ENCODE data around the gene NTRK2. TPM values are rescaled to one million over a fixed set of nuclear protein-coding genes. Genes with fewer than 3 reads are reported as not detected.

NTRK2 gene
- total and polyA plus RNA-seq, 8 donors = 6.0 to 31.4 (median 14.5) TPM

- H3K4me1 ChIP-seq = no peaks in the 10 kb centered on the region
- H3K9me3 ChIP-seq = no peaks in the 10 kb centered on the region
- no peak overlapping the region for H3K27ac ChIP-seq
- no peaks in the 10 kb centered on the region for H3K36me3 ChIP-seq
- H3K27me3 ChIP-seq = no peaks in the 10 kb centered on the region
- no peak for TF ChIP-seq CTCF (IDR thresholded peaks at IDR 0.05)
- intact Hi-C loops (cut with DNase I) = no loop called here
- WGBS, 2 donors = 57% methylated on average over 7 of the region's 7 CpGs
- ATAC-seq (peak in 2 of 4 donors; percentile 50 to 79), DNase-seq (peak in 1 of 6 donors; percentile 15), FAIRE-seq (no peak)
- H3K4me3 ChIP-seq = no peak overlapping the region
Observed at GRCh38 chr9:84845956-84846900, 176.7 kb downstream of the NTRK2 start.

- Histone ChIP-seq H3K4me1 (no peaks in the 10 kb centered on the region), H3K27ac (no peak overlapping the region), H3K4me3 (no peak overlapping the region), H3K36me3 (no peaks in the 10 kb centered on the region), H3K9me3 (no peaks in the 10 kb centered on the region), H3K27me3 (no peaks in the 10 kb centered on the region)
- intact Hi-C loops (cut with DNase I) = no loop called here
- DNase-seq = no peak
- no peak for ATAC-seq
- TF ChIP-seq CTCF (IDR thresholded peaks at IDR 0.05) = no peak
- no peak for FAIRE-seq
Observed at GRCh38 chr9:84846906-84847305, 177.4 kb downstream of the NTRK2 start.

DNA sequence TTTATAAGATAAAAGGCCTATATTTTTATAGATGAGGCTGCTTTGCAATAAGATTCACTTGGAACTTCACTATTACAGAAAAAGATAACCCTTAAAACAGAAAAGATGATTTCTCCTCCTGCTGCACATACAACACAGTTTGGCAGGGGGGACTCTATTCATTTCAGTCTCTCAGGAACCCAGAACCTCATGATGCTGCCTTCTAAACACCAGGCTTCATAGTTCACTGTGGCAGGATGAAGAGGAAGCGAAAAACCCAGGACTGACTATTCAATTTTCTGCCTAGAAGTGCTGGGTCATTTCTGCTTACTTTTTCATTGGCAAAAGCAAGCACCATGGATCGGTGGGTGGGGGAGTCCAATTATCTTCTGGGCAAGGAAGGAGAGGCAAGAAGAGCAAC lies 179.5 kb downstream of the NTRK2 start:
- no peak for DNase-seq
- no peaks in the 10 kb centered on the region for H3K4me1 ChIP-seq
- TF ChIP-seq CTCF (IDR thresholded peaks at IDR 0.05) = no peak
- WGBS, 2 donors = 77 to 81% methylated on average over 2 of the region's 2 CpGs
- no peaks in the 10 kb centered on the region for H3K27me3 ChIP-seq
- no peak for ATAC-seq
- H3K9me3 ChIP-seq = no peaks in the 10 kb centered on the region
- intact Hi-C loops (cut with DNase I) = no loop called here
- H3K27ac ChIP-seq = no peak overlapping the region
- H3K4me3 ChIP-seq = no peak overlapping the region
- FAIRE-seq = no peak
- H3K36me3 ChIP-seq = no peaks in the 10 kb centered on the region

DNA sequence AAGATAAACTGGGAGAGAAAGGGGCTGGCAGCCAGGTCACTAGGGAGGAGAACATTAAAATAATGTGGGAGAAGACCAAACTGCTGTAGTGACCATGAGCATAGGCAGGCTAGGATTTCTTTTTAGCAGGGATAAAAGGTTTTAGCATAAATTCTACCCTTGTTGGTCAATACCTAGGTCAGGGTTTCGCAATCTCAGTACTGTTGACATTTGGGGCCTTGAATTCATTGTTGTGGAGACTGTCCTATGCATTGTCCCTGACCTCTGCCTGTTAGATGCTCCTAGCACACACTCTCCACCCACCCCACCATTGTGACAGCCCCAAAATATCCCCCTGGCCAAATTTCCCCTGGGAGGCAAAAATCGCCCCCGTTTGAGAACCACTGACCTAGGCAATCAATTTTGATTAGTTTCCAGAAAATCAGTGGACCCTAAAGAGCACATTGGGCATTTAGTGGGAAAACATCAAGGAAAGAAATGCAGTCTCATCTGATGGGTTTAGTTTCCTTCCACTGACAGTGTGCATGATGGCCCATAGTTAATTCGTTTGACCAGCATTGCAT lies 181.4 kb downstream of the NTRK2 start:
- 81 to 88% methylated on average over 4 of the region's 4 CpGs for WGBS, 2 donors
- intact Hi-C loops (cut with DNase I) = no loop called here
- no peak for TF ChIP-seq CTCF (IDR thresholded peaks at IDR 0.05)
- Histone ChIP-seq H3K36me3 (no peaks in the 10 kb centered on the region), H3K27me3 (no peaks in the 10 kb centered on the region), H3K27ac (no peak overlapping the region), H3K9me3 (no peaks in the 10 kb centered on the region), H3K4me3 (no peak overlapping the region), H3K4me1 (no peaks in the 10 kb centered on the region)
- DNase-seq = no peak
- ATAC-seq = no peak
- no peak for FAIRE-seq

Data from pancreas (tissue), 10 donors.